OCI-LY1 (cell line): ENCODE measurements around the gene FBXO15.

Experiments
- CTCF ChIP-seq: fragments of 200-600 bp; sonication (generic), shearing (Covaris generic); IDR thresholded peaks from 2 replicates; pipeline ENCODE4 v1.5.1; 2017; ENCODE audit warnings: mild to moderate bottlenecking, antibody characterized with exemption, low read length, moderate library complexity, mixed read lengths
- EZH2 ChIP-seq: fragments of 200-600 bp; sonication (generic), shearing (Covaris generic); IDR thresholded peaks from 2 replicates; pipeline ENCODE4 v1.8.0; 2017; ENCODE audit warnings: borderline replicate concordance, mixed run types, mild to moderate bottlenecking, antibody characterized with exemption, low read length, moderate library complexity, mixed read lengths

GRCh38 chr18:74191577-74191976, 43.9 kb upstream of the FBXO15 start:
- TF ChIP-seq CTCF (no peak), EZH2 (no peak)
